Astrocyte of the spinal cord (primary cell): ENCODE data around the gene ANKRD27.

Experiments
- DNase-seq: peaks from one replicate; pipeline ENCODE4 v3.0.0; 2011; ENCODE audit warnings: low read depth, low spot score
- H3K4me3 ChIP-seq: 2 replicates; pipeline ENCODE4 v1.5.1; 2011; ENCODE audit warnings: low read depth, mild to moderate bottlenecking, low read length, moderate library complexity
- CTCF ChIP-seq: IDR thresholded peaks from 2 replicates; pipeline ENCODE4 v1.5.1; 2012; ENCODE audit warnings: low read depth, mild to moderate bottlenecking, low read length, inconsistent platforms
- in situ Hi-C: cut with HindIII; loops from 2 replicates; pipeline ENCODE4 v1.10.0; 2017; ENCODE audit warnings: low sequenced_read_pairs

The ANKRD27 gene

GRCh38 chr19:32606289-32606688, 68.7 kb downstream of the ANKRD27 start:
- H3K4me3 ChIP-seq, result no peak overlapping the region
- TF ChIP-seq CTCF, result no peak
- in situ Hi-C loops, result no loop called here
- DNase-seq, result no peak

DNA sequence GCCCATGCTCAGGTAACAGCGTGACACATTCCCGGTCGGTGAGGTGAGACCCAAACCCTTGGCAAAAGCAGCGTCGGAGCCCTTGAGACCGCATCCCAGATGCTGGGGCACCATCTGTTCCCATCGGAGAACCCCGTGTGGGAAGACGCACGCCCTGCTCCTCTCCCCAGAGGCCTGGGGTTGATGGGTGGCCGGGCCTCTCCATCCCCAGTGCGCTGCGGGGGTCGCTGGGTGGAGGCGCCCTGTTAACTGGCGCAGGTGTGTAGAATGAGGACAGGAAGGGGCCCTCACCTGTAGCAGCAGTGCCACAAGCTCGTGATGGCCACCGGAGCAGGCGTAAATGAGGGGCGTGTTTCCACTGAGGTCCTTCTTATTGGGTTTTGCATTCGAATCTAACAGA, 69.4 kb downstream of the ANKRD27 start:
- no peak for DNase-seq
- no peak for TF ChIP-seq CTCF
- in situ Hi-C loops, result no loop called here
- H3K4me3 ChIP-seq, result no peak overlapping the region

DNA sequence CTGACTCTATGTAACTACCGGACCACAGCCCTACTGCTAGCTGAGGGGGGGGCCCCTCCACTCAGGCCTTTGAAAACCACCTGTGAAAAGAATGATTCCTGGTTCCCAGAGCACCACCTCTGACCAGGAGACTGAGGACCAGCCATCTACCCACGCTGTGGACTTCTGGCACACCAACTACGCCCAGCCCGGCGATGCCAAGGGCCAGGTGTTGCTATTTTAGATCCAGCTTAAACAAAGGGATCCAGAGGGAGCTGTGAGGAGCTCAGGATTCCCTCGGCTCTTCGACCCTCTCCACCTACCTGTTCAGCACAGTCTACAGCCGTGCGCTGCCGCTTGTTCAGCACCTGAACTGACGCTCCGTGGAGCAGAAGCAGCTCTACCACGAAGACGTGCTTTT, 71.0 kb downstream of the ANKRD27 start:
- no peak for DNase-seq
- no peak overlapping the region for H3K4me3 ChIP-seq
- TF ChIP-seq CTCF, result no peak
- in situ Hi-C loops, result no loop called here

- peak; percentile 76 for TF ChIP-seq CTCF
- H3K4me3 ChIP-seq, result no peak overlapping the region
- peak; percentile 71 for DNase-seq
- in situ Hi-C loops, result no loop called here
Measured at GRCh38 chr19:32599736-32600157, 75.2 kb downstream of the ANKRD27 start.

- in situ Hi-C loops, result no loop called here
- TF ChIP-seq CTCF, result no peak
- DNase-seq, result no peak
Measured at GRCh38 chr19:32599258-32599657, 75.7 kb downstream of the ANKRD27 start.

DNA sequence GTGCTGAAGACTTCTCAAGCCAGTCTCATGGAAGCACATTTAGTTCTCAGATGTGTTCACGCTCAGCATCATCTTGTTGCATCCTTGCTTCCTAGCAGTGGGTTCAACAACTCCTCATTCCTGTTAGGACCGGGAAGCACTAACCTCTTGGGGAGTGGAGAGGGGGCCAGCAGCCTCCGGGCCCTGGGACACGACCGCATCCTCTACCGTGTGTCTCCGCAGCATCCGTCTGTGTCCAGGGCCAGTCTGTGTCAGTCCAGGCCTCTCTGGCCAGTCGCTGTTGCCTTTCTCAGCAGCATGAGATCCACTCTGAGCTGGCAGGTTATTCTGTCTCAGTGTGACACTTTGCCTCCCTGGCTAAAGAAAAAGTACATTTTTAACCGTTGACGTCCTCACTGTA, 77.0 kb downstream of the ANKRD27 start:
- no peak for TF ChIP-seq CTCF
- in situ Hi-C loops, result no loop called here
- no peak for DNase-seq
- no peak overlapping the region for H3K4me3 ChIP-seq

More at GRCh38 chr19:32599258-32599657, 75.7 kb downstream of the ANKRD27 start:
- no peak overlapping the region for H3K4me3 ChIP-seq

- TF ChIP-seq CTCF, result no peak
- DNase-seq, result no peak
- no peak overlapping the region for H3K4me3 ChIP-seq
- in situ Hi-C loops, result no loop called here
Measured at GRCh38 chr19:32595491-32595890, 79.5 kb downstream of the ANKRD27 start.
